Muscle of arm (tissue), 12 donors: ENCODE data around the gene ANGPTL4. TPM values are rescaled to one million over a fixed set of nuclear protein-coding genes. Genes with fewer than 3 reads are reported as not detected.
A peak's percentile ranks its signal among the peaks of the same experiment; 100 is the strongest.

Experiments used
- DNase-seq: peaks from one replicate; pipeline ENCODE4 v3.0.0-alpha.2; 2013
- polyA plus RNA-seq, 12 donors: library from polyadenylated mRNA; unstranded; fragments of 120-200 nt; gene quantifications; one replicate each; pipeline ENCODE4 v1.2.1, GENCODE V29; 2013; ENCODE audit not compliant: insufficient read length in 12 of 12

Gene ANGPTL4
- polyA plus RNA-seq, 12 donors, result 0.76 to 4.6 (median 1.8) TPM; not detected in 2

- no peak for DNase-seq
Observed at GRCh38 chr19:8387688-8388611, 24.0 kb downstream of the ANGPTL4 start.

- DNase-seq, result no peak
Observed at GRCh38 chr19:8388612-8388958, 24.6 kb downstream of the ANGPTL4 start.

- peak; percentile 100 for DNase-seq
Observed at GRCh38 chr19:8389891-8390616, 26.1 kb downstream of the ANGPTL4 start, which contains the start of gene RAB11B. TSS of gene RAB11B (plus strand) at chr19:8390360. CDS start at chr19:8390417, 57 bp downstream.

- DNase-seq, result peak; percentile 92
Observed at GRCh38 chr19:8390617-8390981, 26.6 kb downstream of the ANGPTL4 start.

GRCh38 chr19:8391198-8392016 is 27.5 kb downstream of the ANGPTL4 start:
- DNase-seq, result no peak

GRCh38 chr19:8392017-8392591 is 28.1 kb downstream of the ANGPTL4 start:
- DNase-seq, result no peak

GRCh38 chr19:8393192-8393870 is 29.4 kb downstream of the ANGPTL4 start:
- DNase-seq, result no peak

GRCh38 chr19:8393871-8394250 is 29.9 kb downstream of the ANGPTL4 start:
- DNase-seq, result no peak

GRCh38 chr19:8395621-8396082 is 31.7 kb downstream of the ANGPTL4 start:
- no peak for DNase-seq

- DNase-seq, result no peak
Observed at GRCh38 chr19:8396185-8396562, 32.2 kb downstream of the ANGPTL4 start.

- no peak for DNase-seq
Observed at GRCh38 chr19:8396563-8397203, 32.7 kb downstream of the ANGPTL4 start.

GRCh38 chr19:8397271-8397670 is 33.3 kb downstream of the ANGPTL4 start:
- DNase-seq, result no peak

GRCh38 chr19:8397746-8398310 is 33.9 kb downstream of the ANGPTL4 start:
- no peak for DNase-seq

GRCh38 chr19:8398311-8398771 is 34.4 kb downstream of the ANGPTL4 start:
- DNase-seq, result no peak

- DNase-seq, result no peak
Observed at GRCh38 chr19:8399681-8400188, 35.8 kb downstream of the ANGPTL4 start.

- DNase-seq, result no peak
Observed at GRCh38 chr19:8401981-8402411, 38.0 kb downstream of the ANGPTL4 start.

GRCh38 chr19:8403098-8403819 is 39.3 kb downstream of the ANGPTL4 start:
- DNase-seq, result no peak

- no peak for DNase-seq
Observed at GRCh38 chr19:8403820-8404109, 39.8 kb downstream of the ANGPTL4 start.
